PC-9 (cell line): ENCODE results near the gene CLCN3.

Source experiments
- CTCF ChIP-seq: fragments of 200-600 bp; sonication (generic); conservative IDR thresholded peaks from 2 replicates; pipeline ENCODE4 v1.6.1; 2017; ENCODE audit warnings: mixed run types, antibody characterized with exemption, mild to moderate bottlenecking, moderate library complexity
- EZH2 ChIP-seq: fragments of 200-600 bp; sonication (generic); IDR thresholded peaks from 2 replicates; pipeline ENCODE4 v1.8.0; 2017; ENCODE audit warnings: antibody characterized with exemption, low read depth

GRCh38 chr4:169630069-169630468, 9.7 kb downstream of the CLCN3 start:
- TF ChIP-seq CTCF, result no peak
- TF ChIP-seq EZH2, result no peak
